Panc1 (cell line): ENCODE results near the gene KCNE4.

ENCODE experiments used
- POLR2AphosphoS5 ChIP-seq: IDR thresholded peaks from 2 replicates; pipeline ENCODE4 v1.6.1; 2012; ENCODE audit warnings: mild to moderate bottlenecking, low read depth, low read length, moderate library complexity
- SIN3A ChIP-seq: IDR thresholded peaks from 2 replicates; pipeline ENCODE4 v1.6.1; 2012; ENCODE audit warnings: low read depth, mild to moderate bottlenecking, low read length, moderate library complexity, borderline replicate concordance; ENCODE audit not compliant: insufficient read depth
- TCF7L2 ChIP-seq: IDR thresholded peaks from 2 replicates; pipeline ENCODE4 v1.6.1; 2011; ENCODE audit warnings: mild to moderate bottlenecking, low read depth, low read length, inconsistent platforms
- TF ChIP-seq, protein P1 (sequence below): fragments of 450-650 bp; IDR thresholded peaks from 2 replicates; pipeline ENCODE4 v1.5.1; 2017; ENCODE audit warnings: mild to moderate bottlenecking
- TF ChIP-seq, protein P2 (sequence below), 2 experiments: IDR thresholded peaks; 2 replicates each; pipeline ENCODE4 v1.6.1; 2011 to 2012; ENCODE audit warnings: low read depth in 2 of 2, control low read depth in 1 of 2, low read length in 1 of 2, mild to moderate bottlenecking in 1 of 2, moderate library complexity in 1 of 2; ENCODE audit not compliant: insufficient read depth in 1 of 2

GRCh38 chr2:223097888-223098383, 45.9 kb downstream of the KCNE4 start:
- TF ChIP-seq, protein P1, sequence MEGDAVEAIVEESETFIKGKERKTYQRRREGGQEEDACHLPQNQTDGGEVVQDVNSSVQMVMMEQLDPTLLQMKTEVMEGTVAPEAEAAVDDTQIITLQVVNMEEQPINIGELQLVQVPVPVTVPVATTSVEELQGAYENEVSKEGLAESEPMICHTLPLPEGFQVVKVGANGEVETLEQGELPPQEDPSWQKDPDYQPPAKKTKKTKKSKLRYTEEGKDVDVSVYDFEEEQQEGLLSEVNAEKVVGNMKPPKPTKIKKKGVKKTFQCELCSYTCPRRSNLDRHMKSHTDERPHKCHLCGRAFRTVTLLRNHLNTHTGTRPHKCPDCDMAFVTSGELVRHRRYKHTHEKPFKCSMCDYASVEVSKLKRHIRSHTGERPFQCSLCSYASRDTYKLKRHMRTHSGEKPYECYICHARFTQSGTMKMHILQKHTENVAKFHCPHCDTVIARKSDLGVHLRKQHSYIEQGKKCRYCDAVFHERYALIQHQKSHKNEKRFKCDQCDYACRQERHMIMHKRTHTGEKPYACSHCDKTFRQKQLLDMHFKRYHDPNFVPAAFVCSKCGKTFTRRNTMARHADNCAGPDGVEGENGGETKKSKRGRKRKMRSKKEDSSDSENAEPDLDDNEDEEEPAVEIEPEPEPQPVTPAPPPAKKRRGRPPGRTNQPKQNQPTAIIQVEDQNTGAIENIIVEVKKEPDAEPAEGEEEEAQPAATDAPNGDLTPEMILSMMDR, result no peak
- TF ChIP-seq TCF7L2 (no peak), POLR2AphosphoS5 (no peak), SIN3A (no peak)
- TF ChIP-seq, protein P2, sequence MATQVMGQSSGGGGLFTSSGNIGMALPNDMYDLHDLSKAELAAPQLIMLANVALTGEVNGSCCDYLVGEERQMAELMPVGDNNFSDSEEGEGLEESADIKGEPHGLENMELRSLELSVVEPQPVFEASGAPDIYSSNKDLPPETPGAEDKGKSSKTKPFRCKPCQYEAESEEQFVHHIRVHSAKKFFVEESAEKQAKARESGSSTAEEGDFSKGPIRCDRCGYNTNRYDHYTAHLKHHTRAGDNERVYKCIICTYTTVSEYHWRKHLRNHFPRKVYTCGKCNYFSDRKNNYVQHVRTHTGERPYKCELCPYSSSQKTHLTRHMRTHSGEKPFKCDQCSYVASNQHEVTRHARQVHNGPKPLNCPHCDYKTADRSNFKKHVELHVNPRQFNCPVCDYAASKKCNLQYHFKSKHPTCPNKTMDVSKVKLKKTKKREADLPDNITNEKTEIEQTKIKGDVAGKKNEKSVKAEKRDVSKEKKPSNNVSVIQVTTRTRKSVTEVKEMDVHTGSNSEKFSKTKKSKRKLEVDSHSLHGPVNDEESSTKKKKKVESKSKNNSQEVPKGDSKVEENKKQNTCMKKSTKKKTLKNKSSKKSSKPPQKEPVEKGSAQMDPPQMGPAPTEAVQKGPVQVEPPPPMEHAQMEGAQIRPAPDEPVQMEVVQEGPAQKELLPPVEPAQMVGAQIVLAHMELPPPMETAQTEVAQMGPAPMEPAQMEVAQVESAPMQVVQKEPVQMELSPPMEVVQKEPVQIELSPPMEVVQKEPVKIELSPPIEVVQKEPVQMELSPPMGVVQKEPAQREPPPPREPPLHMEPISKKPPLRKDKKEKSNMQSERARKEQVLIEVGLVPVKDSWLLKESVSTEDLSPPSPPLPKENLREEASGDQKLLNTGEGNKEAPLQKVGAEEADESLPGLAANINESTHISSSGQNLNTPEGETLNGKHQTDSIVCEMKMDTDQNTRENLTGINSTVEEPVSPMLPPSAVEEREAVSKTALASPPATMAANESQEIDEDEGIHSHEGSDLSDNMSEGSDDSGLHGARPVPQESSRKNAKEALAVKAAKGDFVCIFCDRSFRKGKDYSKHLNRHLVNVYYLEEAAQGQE (IDR thresholded peaks at IDR 0.05; ENCODE audit: insufficient read depth in 1 of 2, low read depth in 2 of 2, low read length in 1 of 2), result no peak
